ENCODE results near the gene NINL. TPM values are rescaled to one million over a fixed set of nuclear protein-coding genes. Genes with fewer than 3 reads are reported as not detected.
"Not testable (repeated sequence)": the region's sequence is repeated elsewhere in the genome, so short reads cannot be mapped to it uniquely, and the experiment has no call there.

Gene NINL
- total RNA-seq, 1 donor from 2014 or later, result 5.7 TPM

DNA sequence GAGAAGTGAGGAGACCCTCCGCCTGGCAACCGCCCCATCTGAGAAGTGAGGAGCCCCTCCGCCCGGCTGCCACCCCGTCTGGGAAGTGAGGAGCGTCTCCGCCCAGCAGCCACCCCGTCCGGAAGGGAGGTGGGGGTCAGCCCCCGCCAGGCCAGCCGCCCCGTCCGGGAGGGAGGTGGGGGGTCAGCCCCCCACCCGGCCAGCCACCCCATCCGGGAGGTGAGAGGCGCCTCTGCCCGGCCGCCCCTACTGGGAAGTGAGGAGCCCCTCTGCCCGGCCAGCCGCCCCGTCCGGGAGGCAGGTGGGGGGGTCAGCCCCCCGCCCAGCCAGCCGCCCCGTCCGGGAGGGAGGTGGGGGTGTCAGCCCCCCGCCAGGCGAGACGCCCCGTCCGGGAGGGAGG, 23.6 kb downstream of the NINL start:
- not testable (repeated sequence) for H3K36me3 ChIP-seq (ENCODE audit: control insufficient read depth in 3 of 3, insufficient read depth in 3 of 3, low read length in 3 of 3); H3K4me1 ChIP-seq (ENCODE audit: control insufficient read depth in 3 of 3, insufficient read depth in 3 of 3, low read length in 3 of 3); H3K9me3 ChIP-seq (ENCODE audit: control insufficient read depth in 3 of 3, low read length in 3 of 3); H3K4me3 ChIP-seq (ENCODE audit: low read length in 3 of 3); H3K9ac ChIP-seq (ENCODE audit: low read depth in 1 of 3, low read length in 3 of 3); H3K27ac ChIP-seq (ENCODE audit: low read depth, low read length); H3K27me3 ChIP-seq (ENCODE audit: control insufficient read depth in 3 of 3, insufficient read depth in 3 of 3, low read length in 3 of 3)

DNA sequence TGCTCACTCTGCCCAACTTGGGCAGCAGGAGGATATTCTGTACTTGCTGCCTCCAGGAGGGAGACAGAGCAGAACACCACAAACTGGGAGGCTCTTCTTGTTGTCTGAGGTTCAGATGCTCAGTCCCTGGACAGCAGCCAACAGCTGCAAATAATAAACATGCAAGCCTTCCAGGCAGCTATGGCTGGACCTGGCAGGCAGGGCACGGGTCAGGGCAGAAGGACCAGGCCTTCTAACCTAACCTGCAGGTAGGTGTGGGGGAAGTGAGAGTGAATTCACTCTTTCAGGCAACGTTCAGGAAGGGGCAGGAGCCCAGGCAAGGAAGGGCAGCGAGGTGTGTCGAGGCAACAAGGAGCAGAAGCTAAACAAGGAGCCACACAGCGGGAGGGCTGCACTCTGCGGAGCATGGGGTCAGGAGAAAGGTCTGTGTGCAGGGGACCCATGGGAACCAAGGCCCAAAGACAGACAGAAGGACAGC, 31.5 kb downstream of the NINL start:
- Histone ChIP-seq H3K27me3 (ENCODE audit: control insufficient read depth in 3 of 3, insufficient read depth in 3 of 3, low read length in 3 of 3) (no peaks in the 10 kb centered on the region), H3K27ac (ENCODE audit: low read depth, low read length) (no peak overlapping the region), H3K4me3 (ENCODE audit: low read length in 3 of 3) (no peak overlapping the region), H3K4me1 (ENCODE audit: control insufficient read depth in 3 of 3, insufficient read depth in 3 of 3, low read length in 3 of 3) (peaks cover 0 to 6% (median 0%) of the 10 kb centered on the region in 3 donors), H3K36me3 (ENCODE audit: control insufficient read depth in 3 of 3, insufficient read depth in 3 of 3, low read length in 3 of 3) (no peaks in the 10 kb centered on the region), H3K9ac (ENCODE audit: low read depth in 1 of 3, low read length in 3 of 3) (no peak overlapping the region), H3K9me3 (ENCODE audit: control insufficient read depth in 3 of 3, low read length in 3 of 3) (no peaks in the 10 kb centered on the region)

GRCh38 chr20:25552977-25553376, 32.4 kb downstream of the NINL start:
- no peaks in the 10 kb centered on the region for H3K36me3 ChIP-seq (ENCODE audit: control insufficient read depth in 3 of 3, insufficient read depth in 3 of 3, low read length in 3 of 3)
- H3K27me3 ChIP-seq (ENCODE audit: control insufficient read depth in 3 of 3, insufficient read depth in 3 of 3, low read length in 3 of 3), result no peaks in the 10 kb centered on the region
- H3K4me1 ChIP-seq (ENCODE audit: control insufficient read depth in 3 of 3, insufficient read depth in 3 of 3, low read length in 3 of 3), result peaks cover 0 to 6% (median 0%) of the 10 kb centered on the region in 3 donors
- no peak overlapping the region for H3K4me3 ChIP-seq (ENCODE audit: low read length in 3 of 3)
- no peaks in the 10 kb centered on the region for H3K9me3 ChIP-seq (ENCODE audit: control insufficient read depth in 3 of 3, low read length in 3 of 3)
- no peak overlapping the region for H3K9ac ChIP-seq (ENCODE audit: low read depth in 1 of 3, low read length in 3 of 3)
- no peak overlapping the region for H3K27ac ChIP-seq (ENCODE audit: low read depth, low read length)

DNA sequence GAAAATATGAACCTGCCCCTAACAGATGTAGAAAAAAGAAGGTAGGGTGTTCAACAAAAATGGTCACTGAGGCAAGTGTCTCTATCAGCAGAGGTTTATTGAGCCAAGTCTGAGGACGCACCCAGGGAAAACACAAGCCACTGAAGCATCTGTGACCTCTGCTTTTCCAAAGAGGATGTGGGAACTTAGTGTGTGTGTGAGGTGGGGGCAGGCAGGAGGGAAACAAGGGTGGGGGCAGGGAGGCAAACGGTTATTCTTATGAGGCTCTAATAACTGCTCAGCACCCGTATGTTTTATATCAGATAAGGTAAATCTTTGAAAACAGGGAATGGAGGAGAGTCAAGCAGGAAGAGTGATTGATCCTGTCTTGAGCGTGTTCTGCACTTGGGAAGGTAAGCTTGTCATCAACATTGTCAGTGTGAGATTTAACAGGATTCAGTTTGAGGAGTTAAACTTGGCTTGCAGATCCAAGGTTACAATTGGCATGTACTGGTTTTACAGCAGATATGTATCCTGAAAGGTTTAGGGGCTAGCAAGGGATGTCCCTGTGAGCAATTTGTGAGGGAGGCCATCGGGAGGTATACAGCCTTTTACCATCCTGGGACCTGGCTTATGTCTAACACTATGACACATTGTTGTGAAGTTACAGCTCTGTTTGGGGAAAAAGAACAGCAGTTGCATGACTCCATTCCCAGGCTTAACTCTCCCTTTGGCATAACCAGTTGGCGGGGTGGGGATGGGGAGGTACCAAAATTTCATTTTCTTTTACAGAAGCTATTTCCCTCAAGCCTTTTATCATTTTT, 33.7 kb downstream of the NINL start:
- no peaks in the 10 kb centered on the region for H3K9me3 ChIP-seq (ENCODE audit: control insufficient read depth in 3 of 3, low read length in 3 of 3)
- no peaks in the 10 kb centered on the region for H3K27me3 ChIP-seq (ENCODE audit: control insufficient read depth in 3 of 3, insufficient read depth in 3 of 3, low read length in 3 of 3)
- H3K9ac ChIP-seq (ENCODE audit: low read depth in 1 of 3, low read length in 3 of 3), result no peak overlapping the region
- H3K36me3 ChIP-seq (ENCODE audit: control insufficient read depth in 3 of 3, insufficient read depth in 3 of 3, low read length in 3 of 3), result no peaks in the 10 kb centered on the region
- peaks cover 0 to 6% (median 0%) of the 10 kb centered on the region in 3 donors for H3K4me1 ChIP-seq (ENCODE audit: control insufficient read depth in 3 of 3, insufficient read depth in 3 of 3, low read length in 3 of 3)
- no peak overlapping the region for H3K27ac ChIP-seq (ENCODE audit: low read depth, low read length)
- H3K4me3 ChIP-seq (ENCODE audit: low read length in 3 of 3), result no peak overlapping the region

- H3K4me1 ChIP-seq (ENCODE audit: control insufficient read depth in 3 of 3, insufficient read depth in 3 of 3, low read length in 3 of 3); H3K9ac ChIP-seq (ENCODE audit: low read depth in 1 of 3, low read length in 3 of 3); H3K4me3 ChIP-seq (ENCODE audit: low read length in 3 of 3); H3K9me3 ChIP-seq (ENCODE audit: control insufficient read depth in 3 of 3, low read length in 3 of 3); H3K27ac ChIP-seq (ENCODE audit: low read depth, low read length); H3K27me3 ChIP-seq (ENCODE audit: control insufficient read depth in 3 of 3, insufficient read depth in 3 of 3, low read length in 3 of 3); H3K36me3 ChIP-seq (ENCODE audit: control insufficient read depth in 3 of 3, insufficient read depth in 3 of 3, low read length in 3 of 3): not testable (repeated sequence)
These were observed 34.5 kb downstream of the NINL start for GRCh38 chr20:25550645-25551337.

GRCh38 chr20:25549843-25550477, 35.4 kb downstream of the NINL start:
- Histone ChIP-seq H3K4me3 (ENCODE audit: low read length in 3 of 3) (no peak overlapping the region), H3K27ac (ENCODE audit: low read depth, low read length) (no peak overlapping the region), H3K4me1 (ENCODE audit: control insufficient read depth in 3 of 3, insufficient read depth in 3 of 3, low read length in 3 of 3) (peaks cover 0 to 6% (median 0%) of the 10 kb centered on the region in 3 donors), H3K9ac (ENCODE audit: low read depth in 1 of 3, low read length in 3 of 3) (no peak overlapping the region), H3K27me3 (ENCODE audit: control insufficient read depth in 3 of 3, insufficient read depth in 3 of 3, low read length in 3 of 3) (no peaks in the 10 kb centered on the region), H3K9me3 (ENCODE audit: control insufficient read depth in 3 of 3, low read length in 3 of 3) (no peaks in the 10 kb centered on the region), H3K36me3 (ENCODE audit: control insufficient read depth in 3 of 3, insufficient read depth in 3 of 3, low read length in 3 of 3) (no peaks in the 10 kb centered on the region)

- Histone ChIP-seq H3K4me1 (ENCODE audit: control insufficient read depth in 3 of 3, insufficient read depth in 3 of 3, low read length in 3 of 3) (peaks cover 0 to 6% (median 0%) of the 10 kb centered on the region in 3 donors), H3K36me3 (ENCODE audit: control insufficient read depth in 3 of 3, insufficient read depth in 3 of 3, low read length in 3 of 3) (no peaks in the 10 kb centered on the region), H3K27me3 (ENCODE audit: control insufficient read depth in 3 of 3, insufficient read depth in 3 of 3, low read length in 3 of 3) (no peaks in the 10 kb centered on the region), H3K27ac (ENCODE audit: low read depth, low read length) (no peak overlapping the region), H3K9ac (ENCODE audit: low read depth in 1 of 3, low read length in 3 of 3) (no peak overlapping the region), H3K4me3 (ENCODE audit: low read length in 3 of 3) (no peak overlapping the region), H3K9me3 (ENCODE audit: control insufficient read depth in 3 of 3, low read length in 3 of 3) (no peaks in the 10 kb centered on the region)
These were observed 36.1 kb downstream of the NINL start for GRCh38 chr20:25549172-25549773.

- H3K27me3 ChIP-seq (ENCODE audit: control insufficient read depth in 3 of 3, insufficient read depth in 3 of 3, low read length in 3 of 3), result no peaks in the 10 kb centered on the region
- H3K9ac ChIP-seq (ENCODE audit: low read depth in 1 of 3, low read length in 3 of 3), result no peak overlapping the region
- H3K4me1 ChIP-seq (ENCODE audit: control insufficient read depth in 3 of 3, insufficient read depth in 3 of 3, low read length in 3 of 3), result peaks cover 0 to 6% (median 0%) of the 10 kb centered on the region in 3 donors
- no peak overlapping the region for H3K27ac ChIP-seq (ENCODE audit: low read depth, low read length)
- no peak overlapping the region for H3K4me3 ChIP-seq (ENCODE audit: low read length in 3 of 3)
- H3K36me3 ChIP-seq (ENCODE audit: control insufficient read depth in 3 of 3, insufficient read depth in 3 of 3, low read length in 3 of 3), result no peaks in the 10 kb centered on the region
- H3K9me3 ChIP-seq (ENCODE audit: control insufficient read depth in 3 of 3, low read length in 3 of 3), result no peaks in the 10 kb centered on the region
These were observed 36.7 kb downstream of the NINL start for GRCh38 chr20:25548613-25549086.

- no peak overlapping the region for H3K4me3 ChIP-seq (ENCODE audit: low read length in 3 of 3)
- no peaks in the 10 kb centered on the region for H3K9me3 ChIP-seq (ENCODE audit: control insufficient read depth in 3 of 3, low read length in 3 of 3)
- H3K27ac ChIP-seq (ENCODE audit: low read depth, low read length), result no peak overlapping the region
- no peaks in the 10 kb centered on the region for H3K36me3 ChIP-seq (ENCODE audit: control insufficient read depth in 3 of 3, insufficient read depth in 3 of 3, low read length in 3 of 3)
- no peak overlapping the region for H3K9ac ChIP-seq (ENCODE audit: low read depth in 1 of 3, low read length in 3 of 3)
- H3K4me1 ChIP-seq (ENCODE audit: control insufficient read depth in 3 of 3, insufficient read depth in 3 of 3, low read length in 3 of 3), result peaks cover 0 to 6% (median 0%) of the 10 kb centered on the region in 3 donors
- no peaks in the 10 kb centered on the region for H3K27me3 ChIP-seq (ENCODE audit: control insufficient read depth in 3 of 3, insufficient read depth in 3 of 3, low read length in 3 of 3)
These were observed 37.3 kb downstream of the NINL start for GRCh38 chr20:25547999-25548398.
